Stomach (tissue), 9 donors: ENCODE measurements around the gene CPE. TPM values are rescaled to one million over a fixed set of nuclear protein-coding genes. Genes with fewer than 3 reads are reported as not detected.

Source experiments
- DNase-seq, 2 donors: peaks; one replicate each; pipeline versions ENCODE4 v3.0.0 to v3.0.0-alpha.2; 2013 to 2019
- H3K27ac ChIP-seq, 5 donors: fragments of 200-600 bp in 4 of 5; sonication (generic) in 4 of 5; one replicate each; pipeline ENCODE4 v1.5.1; 2013 to 2019; ENCODE audit warnings: mild to moderate bottlenecking in 1 of 5, moderate library complexity in 1 of 5
- H3K27me3 ChIP-seq, 3 donors: fragments of 200-600 bp; sonication (generic); one replicate each; pipeline ENCODE4 v1.5.1; 2017 to 2019; ENCODE audit warnings: mixed run types in 1 of 3
- H3K36me3 ChIP-seq, 4 donors: fragments of 200-600 bp; sonication (generic); 1 replicate in 3 of 4; 2 replicates in 1 of 4; pipeline ENCODE4 v1.5.1; 2016 to 2019
- H3K4me1 ChIP-seq, 4 donors: fragments of 200-600 bp; sonication (generic); one replicate each; pipeline ENCODE4 v1.5.1; 2016 to 2019
- H3K4me3 ChIP-seq, 4 donors: fragments of 200-600 bp; sonication (generic) in 3 of 4; one replicate each; pipeline ENCODE4 v1.5.1; 2016 to 2019; ENCODE audit warnings: mild to moderate bottlenecking in 1 of 4
- H3K9me3 ChIP-seq, 4 donors: fragments of 200-600 bp; sonication (generic); one replicate each; pipeline ENCODE4 v1.5.1; 2016 to 2019
- EP300 ChIP-seq: sonication (generic); formaldehyde crosslinking; IDR thresholded peaks from one replicate; pipeline ENCODE4 v1.6.1; 2017; ENCODE audit warnings: antibody characterized with exemption
- POLR2A ChIP-seq, 4 donors: fragments of 450-650 bp; IDR thresholded peaks; one replicate each; pipeline ENCODE4 v1.6.1; 2016; ENCODE audit warnings: antibody characterized with exemption in 4 of 4, control low read depth in 2 of 4, mild to moderate bottlenecking in 1 of 4, moderate library complexity in 1 of 4
- POLR2AphosphoS5 ChIP-seq, 3 donors: sonication (generic); formaldehyde crosslinking; IDR thresholded peaks; one replicate each; pipeline ENCODE4 v1.6.1; 2016; ENCODE audit warnings: antibody characterized with exemption in 3 of 3
- WGBS, 5 donors: extraction: QIAGEN DNeasy Blood & Tissue Kit in 3 of 5; methylation state at CpG; one replicate each; pipeline versions ENCODE4 v1.1.5 to v1.1.7; 2013 to 2018; 5-methylcytosine and 5-hydroxymethylcytosine counted together
- intact Hi-C: fragments of 100-400 bp; cut with DNase I; formaldehyde crosslinking; loops from one replicate; pipeline ENCODE4 v1.15.1; 2023; ENCODE audit warnings: low total_unique reads
- polyA plus RNA-seq, 3 donors: library from polyadenylated mRNA; stranded (reverse); fragments of 200-250 nt; gene quantifications; one replicate each; pipeline ENCODE4 v1.2.3, GENCODE V29; 2013
- total RNA-seq, 5 donors: library from RNA; depleted of rRNA; stranded (reverse); fragments of >200 nt; gene quantifications; one replicate each; pipeline versions ENCODE4 v1.1.0 to v1.2.3, GENCODE V29; 2014 to 2016
- TF ChIP-seq, protein P1 (sequence below), 7 experiments: fragments of 450-650 bp in 4 of 7; fragments of 200-600 bp in 3 of 7; sonication (generic) in 3 of 7; IDR thresholded peaks; one replicate each; pipeline ENCODE4 v1.5.1; 2016 to 2019; ENCODE audit warnings: antibody characterized with exemption in 7 of 7, control low read depth in 2 of 7, mild to moderate bottlenecking in 1 of 7
- donor health status: healthy with polysubstance abuse.
- donor health status: Bipolar disorder and iron deficiency.
- donor health status: healthy.

CPE gene
- total and polyA plus RNA-seq, 8 donors, result 8.8 to 143 (median 30.4) TPM

DNA sequence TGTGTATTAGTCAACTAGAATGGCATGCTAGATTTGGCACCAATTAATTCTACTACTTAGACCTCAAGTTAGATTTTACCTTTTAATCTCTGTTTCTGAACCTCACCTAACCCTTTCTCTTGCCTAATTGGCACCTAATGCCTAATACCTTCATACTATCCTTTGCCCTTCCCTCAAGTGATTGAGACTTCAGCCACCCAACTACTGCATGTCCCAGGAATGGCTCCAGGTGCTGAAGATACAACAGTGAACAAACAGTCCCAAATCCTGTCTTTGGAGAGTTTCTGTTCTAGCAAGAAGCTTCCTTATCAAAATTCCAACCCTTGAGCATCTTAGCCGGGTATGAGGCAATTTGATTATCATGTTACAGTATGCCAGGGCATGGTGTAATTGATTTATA lies 139.9 kb downstream of the CPE start:
- 65 to 81% (median 67%) methylated on average over 1 of the region's 1 CpG for WGBS, 5 donors
- intact Hi-C loops, result no loop called here
- TF ChIP-seq POLR2AphosphoS5 (IDR thresholded peaks at IDR 0.05), result no peak
- TF ChIP-seq POLR2A (IDR thresholded peaks at IDR 0.05), result no peak
- no peak for TF ChIP-seq EP300
- H3K27me3 ChIP-seq, result no peaks in the 10 kb centered on the region
- no peaks in the 10 kb centered on the region for H3K36me3 ChIP-seq
- DNase-seq, result no peak
- H3K4me1 ChIP-seq, result no peaks in the 10 kb centered on the region
- no peak overlapping the region for H3K27ac ChIP-seq
- no peaks in the 10 kb centered on the region for H3K9me3 ChIP-seq
- no peak overlapping the region for H3K4me3 ChIP-seq

- DNase-seq, result no peak
- Histone ChIP-seq H3K4me3 (no peak overlapping the region), H3K9me3 (no peaks in the 10 kb centered on the region), H3K36me3 (no peaks in the 10 kb centered on the region), H3K27ac (no peak overlapping the region), H3K27me3 (no peaks in the 10 kb centered on the region), H3K4me1 (no peaks in the 10 kb centered on the region)
- TF ChIP-seq, protein P1, sequence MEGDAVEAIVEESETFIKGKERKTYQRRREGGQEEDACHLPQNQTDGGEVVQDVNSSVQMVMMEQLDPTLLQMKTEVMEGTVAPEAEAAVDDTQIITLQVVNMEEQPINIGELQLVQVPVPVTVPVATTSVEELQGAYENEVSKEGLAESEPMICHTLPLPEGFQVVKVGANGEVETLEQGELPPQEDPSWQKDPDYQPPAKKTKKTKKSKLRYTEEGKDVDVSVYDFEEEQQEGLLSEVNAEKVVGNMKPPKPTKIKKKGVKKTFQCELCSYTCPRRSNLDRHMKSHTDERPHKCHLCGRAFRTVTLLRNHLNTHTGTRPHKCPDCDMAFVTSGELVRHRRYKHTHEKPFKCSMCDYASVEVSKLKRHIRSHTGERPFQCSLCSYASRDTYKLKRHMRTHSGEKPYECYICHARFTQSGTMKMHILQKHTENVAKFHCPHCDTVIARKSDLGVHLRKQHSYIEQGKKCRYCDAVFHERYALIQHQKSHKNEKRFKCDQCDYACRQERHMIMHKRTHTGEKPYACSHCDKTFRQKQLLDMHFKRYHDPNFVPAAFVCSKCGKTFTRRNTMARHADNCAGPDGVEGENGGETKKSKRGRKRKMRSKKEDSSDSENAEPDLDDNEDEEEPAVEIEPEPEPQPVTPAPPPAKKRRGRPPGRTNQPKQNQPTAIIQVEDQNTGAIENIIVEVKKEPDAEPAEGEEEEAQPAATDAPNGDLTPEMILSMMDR (IDR thresholded peaks at IDR 0.05), result no peak
- TF ChIP-seq EP300 (no peak), POLR2AphosphoS5 (IDR thresholded peaks at IDR 0.05) (no peak), POLR2A (IDR thresholded peaks at IDR 0.05) (no peak)
- intact Hi-C loops, result no loop called here
Measured at GRCh38 chr4:165519591-165519990, 140.8 kb downstream of the CPE start.

DNA sequence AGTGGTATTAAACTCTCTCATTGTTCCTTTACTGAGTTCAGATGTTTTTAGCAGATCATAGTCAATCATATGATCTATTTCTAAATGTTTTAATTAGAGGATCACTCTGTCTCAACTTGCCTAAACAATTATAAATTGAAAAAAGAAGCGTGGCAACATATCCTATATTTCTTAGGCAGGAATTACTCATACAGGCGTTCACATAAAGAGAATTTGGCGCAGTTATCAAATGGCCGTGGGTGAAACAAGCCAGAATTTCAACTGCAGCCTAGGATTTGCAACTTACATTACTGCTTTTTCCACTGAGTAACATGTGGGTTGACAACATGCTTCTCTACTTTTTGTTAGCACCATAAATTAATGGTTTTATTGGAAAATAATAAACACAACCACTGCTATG lies 141.3 kb downstream of the CPE start:
- DNase-seq, result no peak
- no peak for TF ChIP-seq POLR2A (IDR thresholded peaks at IDR 0.05)
- no peak for TF ChIP-seq EP300
- TF ChIP-seq, protein P1 (IDR thresholded peaks at IDR 0.05), result no peak
- TF ChIP-seq POLR2AphosphoS5 (IDR thresholded peaks at IDR 0.05), result no peak
- intact Hi-C loops, result no loop called here
- Histone ChIP-seq H3K4me1 (no peaks in the 10 kb centered on the region), H3K27me3 (no peaks in the 10 kb centered on the region), H3K27ac (no peak overlapping the region), H3K36me3 (no peaks in the 10 kb centered on the region), H3K4me3 (no peak overlapping the region), H3K9me3 (no peaks in the 10 kb centered on the region)
- WGBS, 5 donors, result 69 to 86% (median 76%) methylated on average over 4 of the region's 4 CpGs

- 75 to 90% (median 85%) methylated on average over 1 of the region's 1 CpG for WGBS, 5 donors
- intact Hi-C loops, result no loop called here
- no peak for DNase-seq
- Histone ChIP-seq H3K36me3 (no peaks in the 10 kb centered on the region), H3K4me3 (no peak overlapping the region), H3K9me3 (no peaks in the 10 kb centered on the region), H3K4me1 (no peaks in the 10 kb centered on the region), H3K27ac (no peak overlapping the region), H3K27me3 (no peaks in the 10 kb centered on the region)
- no peak for TF ChIP-seq EP300
- TF ChIP-seq POLR2AphosphoS5 (IDR thresholded peaks at IDR 0.05), result no peak
- TF ChIP-seq, protein P1 (IDR thresholded peaks at IDR 0.05), result no peak
- no peak for TF ChIP-seq POLR2A (IDR thresholded peaks at IDR 0.05)
Measured at GRCh38 chr4:165522050-165522449, 143.2 kb downstream of the CPE start.

DNA sequence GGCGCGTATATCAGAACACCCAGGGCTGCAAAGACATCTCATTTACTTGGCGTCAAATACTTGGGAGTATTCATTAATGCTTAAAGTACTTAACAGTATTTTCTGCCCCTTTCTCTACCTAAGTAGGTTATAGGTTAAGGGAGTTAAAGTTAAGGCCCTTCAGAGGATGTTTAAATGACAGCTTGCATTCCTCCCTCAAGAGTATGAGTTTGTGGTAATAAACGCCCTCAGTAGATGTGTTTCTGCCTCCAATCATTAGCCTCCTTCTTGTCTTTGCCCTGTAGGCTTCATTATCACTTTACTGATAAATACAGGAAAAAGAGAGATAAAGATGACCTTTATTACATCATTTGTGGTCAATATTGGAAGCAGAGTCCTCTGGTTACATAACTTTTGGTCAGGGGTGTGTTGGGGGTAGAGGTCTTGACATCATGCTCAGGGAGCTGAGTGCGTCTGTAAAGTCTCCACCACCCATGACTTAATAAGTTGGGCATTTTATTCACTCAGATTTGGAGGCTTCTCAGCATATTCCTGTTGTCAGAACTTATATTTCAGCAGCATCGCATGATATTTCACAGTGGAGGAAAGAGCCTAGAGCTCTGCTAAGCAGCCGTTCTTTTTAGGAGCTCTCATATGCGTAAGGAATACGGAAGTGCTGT lies 145.9 kb downstream of the CPE start:
- Histone ChIP-seq H3K36me3 (no peaks in the 10 kb centered on the region), H3K27me3 (no peaks in the 10 kb centered on the region), H3K9me3 (no peaks in the 10 kb centered on the region), H3K27ac (no peak overlapping the region), H3K4me3 (no peak overlapping the region), H3K4me1 (no peaks in the 10 kb centered on the region)
- intact Hi-C loops, result no loop called here
- WGBS, 5 donors, result 84 to 90% (median 88%) methylated on average over 9 of the region's 9 CpGs
- TF ChIP-seq, protein P1 (IDR thresholded peaks at IDR 0.05), result no peak
- no peak for TF ChIP-seq POLR2AphosphoS5 (IDR thresholded peaks at IDR 0.05)
- TF ChIP-seq EP300, result no peak
- no peak for TF ChIP-seq POLR2A (IDR thresholded peaks at IDR 0.05)
- DNase-seq, result no peak
